Measurements from ENCODE around the gene DMXL2.

DNA sequence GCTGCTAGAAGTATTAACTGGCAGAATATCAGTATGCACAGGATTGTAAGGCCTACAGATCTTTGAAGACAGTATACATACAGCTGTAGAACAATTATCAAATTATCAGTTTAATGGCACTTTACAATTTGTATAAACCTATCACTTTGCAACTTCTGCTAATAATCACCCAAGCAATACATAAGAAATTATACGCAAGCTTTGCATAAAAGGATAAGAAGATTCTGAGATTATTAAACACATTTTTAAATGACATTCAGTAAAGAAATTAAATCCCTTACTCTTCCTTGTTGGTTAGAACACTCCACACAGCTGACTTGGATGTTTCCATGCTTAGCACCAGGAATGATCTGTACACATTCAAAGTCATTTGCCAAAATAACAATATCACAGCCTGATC, 46.8 kb downstream of the DMXL2 start:
- no peak for TF ChIP-seq SP1 (IDR thresholded peaks at IDR 0.05)
- TF ChIP-seq SUZ12 (IDR thresholded peaks at IDR 0.05), result no peak
- TF ChIP-seq ZNF384 (IDR thresholded peaks at IDR 0.05), result no peak
- TF ChIP-seq FOXA1 (IDR thresholded peaks at IDR 0.05), result no peak
- no peak for TF ChIP-seq BHLHE40 (IDR thresholded peaks at IDR 0.05; ENCODE audit: borderline replicate concordance)
- no peak for TF ChIP-seq HDGF (IDR thresholded peaks at IDR 0.05; ENCODE audit: borderline replicate concordance)
- TF ChIP-seq ARNT (IDR thresholded peaks at IDR 0.05), result no peak
- no peak for TF ChIP-seq FOXM1 (IDR thresholded peaks at IDR 0.05; ENCODE audit: borderline replicate concordance)

Data from HEK293T (cell line).